Measurements from ENCODE around the gene ARHGAP12.
"Not testable (repeated sequence)": the region's sequence is repeated elsewhere in the genome, so short reads cannot be mapped to it uniquely, and the experiment has no call there.

The ARHGAP12 gene

DNA sequence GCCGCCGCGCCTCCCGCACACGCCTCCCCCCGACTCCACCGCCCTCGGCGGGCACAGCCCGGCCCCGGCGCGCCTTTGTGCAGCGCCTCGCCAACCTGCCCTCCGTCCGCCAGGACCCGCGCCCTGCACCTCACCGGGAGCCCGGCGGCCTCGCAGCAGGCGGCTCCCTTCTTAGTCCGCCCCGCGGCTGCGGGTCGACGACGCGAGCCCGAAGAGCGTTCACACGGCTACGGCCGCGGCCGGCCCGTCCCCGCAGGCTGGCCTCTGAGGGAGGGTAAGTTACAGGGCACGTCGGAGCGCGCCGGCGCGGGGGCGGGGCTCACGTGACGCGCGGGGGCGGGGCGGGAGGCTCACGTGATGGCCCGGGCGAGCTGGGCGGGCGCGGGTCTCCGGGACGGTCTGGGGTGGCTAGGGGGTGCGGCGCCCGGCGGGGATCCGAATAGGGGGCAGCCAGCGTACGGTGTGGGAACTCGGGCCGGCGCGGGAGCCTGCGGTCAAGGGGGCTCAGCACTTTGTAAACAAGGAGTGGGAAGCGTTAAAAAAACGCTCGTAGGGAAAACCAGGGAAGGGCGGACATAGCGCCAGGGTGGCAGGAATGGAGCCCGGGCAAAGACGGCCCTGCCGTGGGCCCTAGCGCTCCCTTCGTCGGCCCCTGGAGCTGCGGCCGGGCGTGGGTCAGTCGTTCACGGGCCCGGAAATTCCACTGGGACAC is at the start of gene ARHGAP12:
Gene ARHGAP12 (minus strand): TSS at position 283 of the 712 bp plus-strand sequence. CDS start 19,976 bp downstream, outside the sequence.
- DNase-seq (ENCODE audit: low read depth in 2 of 2, low spot score in 1 of 2): peak; percentile 62 to 71

DNA sequence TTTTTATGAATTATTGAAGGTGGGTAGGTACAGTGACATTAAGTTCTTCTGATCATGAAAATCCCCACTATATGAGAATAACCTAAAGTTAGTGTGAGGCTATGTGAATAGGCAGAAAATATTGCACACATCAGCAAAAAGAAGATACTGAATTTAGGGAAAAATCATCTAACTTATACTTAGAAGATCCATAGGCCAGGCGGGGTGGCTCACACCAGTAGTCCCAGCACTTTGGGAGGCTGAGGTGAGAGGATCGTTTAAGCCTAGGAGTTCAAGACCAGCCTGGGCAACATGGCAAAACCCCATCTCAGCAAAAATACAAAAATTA is 49.5 kb upstream of the ARHGAP12 start:
- DNase-seq (ENCODE audit: low read depth in 2 of 2, low spot score in 1 of 2): no peak

- DNase-seq (ENCODE audit: low read depth in 2 of 2, low spot score in 1 of 2): no peak
Observed at GRCh38 chr10:31977440-31978155, 49.0 kb upstream of the ARHGAP12 start.

GRCh38 chr10:31975157-31975765 is 46.6 kb upstream of the ARHGAP12 start:
- no peak for DNase-seq (ENCODE audit: low read depth in 2 of 2, low spot score in 1 of 2)

GRCh38 chr10:31974434-31975124 is 45.9 kb upstream of the ARHGAP12 start:
- no peak for DNase-seq (ENCODE audit: low read depth in 2 of 2, low spot score in 1 of 2)

DNA sequence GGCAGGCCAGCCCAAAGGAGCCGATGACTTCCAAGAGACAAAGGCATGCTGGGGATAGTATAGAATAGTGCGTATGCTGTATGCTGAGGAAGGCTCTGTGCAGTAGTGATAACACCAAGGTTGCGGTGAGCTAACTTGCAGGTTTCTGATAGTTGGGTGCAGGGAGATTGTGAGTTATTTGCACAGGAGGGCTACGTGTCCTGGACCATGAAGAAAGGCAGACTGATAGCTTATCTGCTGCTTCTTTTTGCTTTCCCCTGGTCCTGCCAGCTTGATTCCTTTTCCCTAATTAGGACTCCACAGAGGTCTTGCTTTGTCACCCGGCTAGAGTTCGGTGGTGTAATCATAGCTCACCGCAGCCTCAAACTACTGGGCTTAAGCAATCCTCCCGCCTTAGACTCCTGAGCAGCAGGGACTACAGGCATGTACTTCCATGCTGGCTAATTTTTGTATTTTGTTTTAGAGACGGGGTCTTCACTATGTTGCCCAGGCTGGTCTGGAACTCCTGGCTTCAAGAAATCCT is 43.9 kb upstream of the ARHGAP12 start:
- DNase-seq (ENCODE audit: low read depth in 2 of 2, low spot score in 1 of 2): no peak

DNA sequence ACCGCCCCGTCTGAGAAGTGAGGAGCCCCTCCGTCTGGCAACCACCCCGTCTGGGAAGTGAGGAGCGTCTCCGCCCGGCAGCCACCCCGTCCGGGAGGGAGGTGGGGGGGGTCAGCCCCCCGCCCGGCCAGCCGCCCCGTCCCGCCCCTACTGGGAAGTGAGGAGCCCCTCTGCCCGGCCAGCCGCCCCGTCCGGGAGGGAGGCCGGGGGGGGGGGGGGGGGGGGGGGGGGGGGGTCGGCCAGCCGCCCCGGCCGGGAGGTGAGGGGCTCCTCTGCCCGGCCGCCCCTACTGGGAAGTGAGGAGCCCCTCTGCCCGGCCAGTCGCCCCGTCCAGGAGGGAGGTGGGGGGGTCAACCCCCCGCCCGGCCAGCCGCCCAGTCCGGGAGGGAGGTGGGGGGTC is 41.2 kb upstream of the ARHGAP12 start:
- DNase-seq (ENCODE audit: low read depth in 2 of 2, low spot score in 1 of 2): not testable (repeated sequence)

GRCh38 chr10:31963589-31963980 is 35.0 kb upstream of the ARHGAP12 start:
- DNase-seq (ENCODE audit: low read depth in 2 of 2, low spot score in 1 of 2): no peak

- DNase-seq (ENCODE audit: low read depth in 2 of 2, low spot score in 1 of 2): no peak
Observed at GRCh38 chr10:31962826-31963588, 34.4 kb upstream of the ARHGAP12 start.

DNA sequence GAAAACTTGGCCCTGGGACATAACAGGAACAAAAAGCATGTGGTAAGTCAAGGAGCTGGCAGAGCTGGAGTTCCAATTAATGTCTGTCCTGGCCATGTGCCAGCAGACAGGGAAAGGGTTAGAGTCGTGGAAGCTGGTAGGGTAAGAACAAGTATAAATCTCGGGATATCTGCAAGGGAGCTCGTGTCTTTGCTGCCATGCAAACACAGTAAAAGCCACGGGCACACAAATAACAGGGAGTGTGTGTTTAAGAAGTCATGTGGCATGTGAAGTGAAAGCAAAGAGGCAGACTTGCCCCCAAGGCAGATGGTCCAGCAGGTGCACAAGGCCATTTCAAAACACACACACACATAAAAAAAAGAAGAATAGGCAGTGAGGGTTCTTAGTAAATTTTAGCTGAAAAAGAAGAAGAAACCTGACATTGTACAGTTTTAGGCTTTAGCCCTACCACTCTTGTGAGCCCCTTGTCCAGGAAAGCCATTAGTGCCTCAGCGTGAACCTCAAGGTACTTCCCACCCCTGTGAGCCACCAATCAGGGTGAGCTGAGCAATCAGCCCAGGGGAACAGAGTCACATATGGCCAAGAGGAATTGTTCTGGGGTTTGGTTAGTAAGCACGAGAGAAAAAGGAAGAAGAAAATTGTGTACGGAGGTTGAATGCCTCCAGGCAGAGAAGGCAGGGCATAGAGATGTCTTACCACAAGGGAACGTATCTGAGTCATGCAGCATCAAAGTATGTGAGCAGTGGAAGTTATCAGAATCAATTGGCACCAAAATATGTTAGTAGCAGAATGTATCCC is 32.8 kb upstream of the ARHGAP12 start:
- no peak for DNase-seq (ENCODE audit: low read depth in 2 of 2, low spot score in 1 of 2)

DNA sequence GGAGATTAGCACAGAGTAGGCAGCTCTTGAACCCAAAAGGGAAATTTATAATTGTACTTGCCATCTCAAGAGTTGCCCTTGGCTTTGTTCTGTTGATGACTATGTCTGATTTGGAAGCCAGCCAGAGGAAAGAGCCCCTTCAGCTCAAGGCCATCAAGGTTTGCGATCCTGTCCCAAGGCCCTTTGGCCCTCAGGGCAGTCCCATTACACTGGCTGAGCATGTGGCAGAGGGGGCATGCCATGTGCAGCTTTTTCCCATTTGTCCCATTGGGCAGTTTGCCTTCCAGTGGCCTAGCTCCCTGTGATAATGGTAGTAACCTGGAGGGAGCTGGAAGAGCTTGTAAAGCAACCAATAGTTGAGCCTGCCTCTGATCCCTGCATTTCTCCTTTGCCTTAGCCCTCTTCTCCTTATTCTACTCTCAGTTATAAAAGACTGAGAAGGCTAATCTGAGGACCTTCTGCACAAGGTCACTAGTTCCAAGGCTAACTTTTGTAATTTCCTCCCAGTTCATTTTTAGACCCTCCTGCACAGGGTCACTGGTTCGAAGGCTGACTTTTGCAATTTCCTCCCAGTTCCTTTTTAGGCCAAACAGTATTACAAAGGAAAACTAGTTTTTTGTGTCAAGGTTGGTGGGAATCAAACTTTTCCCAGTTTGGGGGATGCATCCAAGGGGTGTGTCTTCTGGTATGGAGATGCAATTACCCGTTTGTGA is 31.0 kb upstream of the ARHGAP12 start:
- DNase-seq (ENCODE audit: low read depth in 2 of 2, low spot score in 1 of 2): no peak

DNA sequence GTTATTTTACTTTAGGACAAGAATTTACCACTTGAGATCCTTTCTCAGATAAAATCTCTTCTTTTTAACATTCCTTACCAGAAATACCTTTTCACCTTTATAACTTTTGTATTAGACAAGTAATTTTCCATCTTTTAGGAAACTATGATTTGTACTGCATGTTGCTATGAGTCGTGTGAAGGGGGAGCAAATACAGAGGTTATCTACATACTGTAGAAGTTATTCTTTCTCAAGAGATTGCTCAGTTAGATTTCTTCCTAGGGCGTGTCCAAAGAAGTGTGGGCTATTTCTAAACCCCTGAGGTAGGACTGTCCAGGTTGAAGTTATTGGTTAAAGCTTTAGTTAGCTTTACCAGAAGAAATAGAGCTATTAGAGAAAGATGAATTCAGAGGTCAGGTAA is 30.2 kb upstream of the ARHGAP12 start:
- DNase-seq (ENCODE audit: low read depth in 2 of 2, low spot score in 1 of 2): no peak

GRCh38 chr10:31956200-31956946 is 27.7 kb upstream of the ARHGAP12 start:
- no peak for DNase-seq (ENCODE audit: low read depth in 2 of 2, low spot score in 1 of 2)

DNA sequence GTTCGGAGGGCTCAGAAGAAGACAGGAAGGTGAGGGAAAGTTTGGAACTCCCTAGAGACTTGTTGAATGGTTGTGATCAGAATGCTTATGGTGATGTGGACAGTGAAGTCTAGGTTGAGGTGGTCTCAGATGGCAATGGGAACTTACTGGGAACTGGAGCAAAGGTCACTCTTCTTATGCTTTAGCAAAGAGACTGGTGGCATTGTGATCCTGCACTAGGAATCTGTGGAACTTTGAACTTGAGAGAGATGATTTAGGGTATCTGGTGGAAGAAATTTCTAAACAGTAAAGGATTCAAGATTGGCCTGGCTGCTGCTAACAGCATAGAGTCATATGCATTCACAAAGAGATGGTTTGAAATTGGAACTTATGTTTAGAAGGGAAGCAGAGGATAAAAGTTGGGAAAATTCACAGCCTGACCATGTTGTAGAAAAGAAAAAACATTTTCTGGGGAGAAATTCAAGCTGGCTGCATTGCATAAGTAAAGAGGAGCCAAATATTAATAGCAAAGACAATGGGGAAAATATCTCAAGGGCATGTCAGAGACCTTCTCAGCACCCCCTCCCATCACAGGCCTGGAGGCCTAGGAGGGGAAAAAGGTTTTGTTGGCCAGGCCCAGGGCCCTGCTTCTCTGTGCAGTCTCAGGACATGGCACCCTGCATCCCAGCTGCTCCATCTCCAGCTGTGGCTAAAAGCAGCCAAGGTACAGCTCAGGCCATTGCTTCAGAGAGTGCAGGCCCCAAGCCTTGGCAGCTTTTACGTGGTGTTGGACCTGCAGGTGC is 26.0 kb upstream of the ARHGAP12 start:
- DNase-seq (ENCODE audit: low read depth in 2 of 2, low spot score in 1 of 2): no peak

DNA sequence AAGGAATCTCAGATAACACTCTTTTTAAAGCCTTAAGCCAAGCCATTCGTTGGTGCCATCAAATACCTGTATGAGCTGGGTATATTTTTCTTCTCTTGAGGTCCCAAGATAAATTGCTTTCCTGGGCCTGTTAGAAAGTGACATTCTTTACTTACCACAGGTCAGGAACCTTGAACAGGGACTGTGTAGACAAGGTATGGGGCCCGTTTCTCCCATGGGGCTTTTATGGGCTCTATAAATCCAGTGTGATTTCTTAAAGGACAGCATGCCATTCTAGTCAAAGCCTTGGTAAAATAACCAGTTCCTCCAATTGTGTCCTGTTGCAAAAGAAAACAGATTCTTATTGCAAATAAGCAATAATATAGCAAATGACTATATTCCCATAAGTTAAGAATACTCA is 24.8 kb upstream of the ARHGAP12 start:
- no peak for DNase-seq (ENCODE audit: low read depth in 2 of 2, low spot score in 1 of 2)

DNA sequence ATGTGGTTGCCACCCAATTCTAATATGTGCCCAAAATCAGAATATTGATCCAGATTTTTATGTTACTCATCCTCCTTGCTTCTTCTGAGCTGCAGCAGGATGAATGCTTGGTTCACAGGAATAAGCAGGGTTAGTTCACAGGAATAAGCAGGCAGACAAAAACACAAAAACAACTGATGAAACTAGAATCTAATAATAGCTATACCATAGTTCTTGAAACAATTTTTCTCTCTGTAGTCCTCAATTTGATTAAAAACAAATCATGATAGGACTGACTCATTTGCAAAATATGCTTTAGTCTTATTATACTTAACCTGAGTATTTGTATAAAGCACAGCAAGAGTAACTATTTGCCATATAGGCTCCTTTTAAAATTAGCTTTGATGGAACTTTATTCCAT is 24.4 kb upstream of the ARHGAP12 start:
- DNase-seq (ENCODE audit: low read depth in 2 of 2, low spot score in 1 of 2): no peak

DNA sequence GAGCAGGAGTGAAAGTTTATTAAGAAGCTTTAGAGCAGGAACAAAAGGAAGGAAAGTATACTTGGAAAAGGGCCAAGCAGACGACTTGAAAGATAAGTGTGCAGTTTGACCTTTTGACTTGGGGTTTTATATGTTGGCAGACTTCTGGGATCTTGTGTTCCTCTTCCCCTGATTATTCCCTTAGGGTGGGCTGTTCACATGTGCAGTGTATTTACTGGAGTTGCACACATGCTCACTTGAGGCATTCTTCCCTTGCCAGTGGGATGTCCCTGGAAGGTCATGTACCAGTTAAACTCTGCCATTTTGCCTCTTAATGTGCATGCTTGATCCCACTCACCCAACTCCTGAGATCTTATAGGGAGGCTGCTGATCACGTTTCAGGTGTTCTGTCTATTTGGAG is 23.4 kb upstream of the ARHGAP12 start:
- no peak for DNase-seq (ENCODE audit: low read depth in 2 of 2, low spot score in 1 of 2)

- no peak for DNase-seq (ENCODE audit: low read depth in 2 of 2, low spot score in 1 of 2)
Observed at GRCh38 chr10:31949266-31949665, 20.6 kb upstream of the ARHGAP12 start.
